Activated naive CD4-positive, alpha-beta T cell treated with anti-CD3 and anti-CD28 coated beads, Interleukin-2, amount 10 ng/mL, durations not matched to agents 7 days and 5 days (primary cell): Measurements from ENCODE around the gene SLC5A3.

Experiments
- CTCF ChIA-PET: fragments of 350-600 bp; sonication (Branson Sonifier 250); formaldehyde crosslinking; loops from one replicate; lab custom pipeline; 2021; ENCODE audit warnings: antibody characterized with exemption; lab: Charles Lee
- DNase-seq: peaks from one replicate; pipeline ENCODE4 v3.0.0-alpha.2; 2020
- H3K27ac Mint-ChIP-seq: one replicate; pipeline ENCODE4 v1.8.0; 2021; ENCODE audit warnings: mild to moderate bottlenecking, moderate library complexity, mixed read lengths
- H3K27me3 Mint-ChIP-seq: one replicate; pipeline ENCODE4 v1.8.0; 2021; ENCODE audit warnings: mild to moderate bottlenecking, mixed read lengths
- H3K36me3 Mint-ChIP-seq: one replicate; pipeline ENCODE4 v1.8.0; 2021; ENCODE audit warnings: mixed read lengths
- H3K4me1 Mint-ChIP-seq: one replicate; pipeline ENCODE4 v1.8.0; 2021; ENCODE audit warnings: mixed read lengths
- H3K4me3 Mint-ChIP-seq: one replicate; pipeline ENCODE4 v1.8.0; 2021; ENCODE audit warnings: mild to moderate bottlenecking, moderate library complexity, mixed read lengths
- H3K9me3 Mint-ChIP-seq: one replicate; pipeline ENCODE4 v1.8.0; 2021; ENCODE audit warnings: mixed read lengths

The SLC5A3 gene

GRCh38 chr21:34073032-34073748 lies at the start of gene SLC5A3, which contains the start of gene MRPS6:
Gene SLC5A3, plus strand, starts transcription at chr21:34073578. Its CDS starts 21,621 bp downstream, at chr21:34095199.
Gene MRPS6, plus strand, starts transcription at chr21:34073578. Its CDS starts 123 bp downstream, at chr21:34073701.
- Mint-ChIP-seq H3K27ac (peak within 1 kb of the TSS; percentile 83), H3K27me3 (peaks cover 13% of the 10 kb centered on the region), H3K36me3 (peaks cover 36% of the 10 kb centered on the region), H3K4me3 (peak within 1 kb of the TSS; percentile 91), H3K4me1 (peaks cover 46% of the 10 kb centered on the region), H3K9me3 (no peaks in the 10 kb centered on the region)
- peak; percentile 77 for DNase-seq
- CTCF ChIA-PET = interaction anchor here (0.9 to 4.7 kb wide), 4 partner anchors 19 to 149 kb away, joined by 3 to 36 read pairs (median 4); no protein-coding TSS in a partner anchor

- no peak for DNase-seq
- no peak overlapping the region for H3K4me3 Mint-ChIP-seq
- CTCF ChIA-PET = interaction anchor here (1.4 to 1.6 kb wide), 2 partner anchors 100 to 324 kb away, joined by 3 to 4 read pairs; no protein-coding TSS in a partner anchor
- H3K36me3 Mint-ChIP-seq = peaks cover 7% of the 10 kb centered on the region
- peaks cover 30% of the 10 kb centered on the region for H3K4me1 Mint-ChIP-seq
- H3K9me3 Mint-ChIP-seq = peaks cover 5% of the 10 kb centered on the region
- no peaks in the 10 kb centered on the region for H3K27me3 Mint-ChIP-seq
- no peak overlapping the region for H3K27ac Mint-ChIP-seq
Measured at GRCh38 chr21:34023691-34024373, 49.5 kb upstream of the SLC5A3 start.

GRCh38 chr21:34024374-34024693 lies 49.0 kb upstream of the SLC5A3 start:
- Mint-ChIP-seq H3K4me1 (peaks cover 25% of the 10 kb centered on the region), H3K4me3 (no peak overlapping the region), H3K36me3 (peaks cover 3% of the 10 kb centered on the region), H3K9me3 (peaks cover 3% of the 10 kb centered on the region), H3K27ac (no peak overlapping the region), H3K27me3 (no peaks in the 10 kb centered on the region)
- no peak for DNase-seq
- CTCF ChIA-PET = no interaction called here

- H3K36me3 Mint-ChIP-seq = no peaks in the 10 kb centered on the region
- peaks cover 4% of the 10 kb centered on the region for H3K9me3 Mint-ChIP-seq
- DNase-seq = no peak
- CTCF ChIA-PET = no interaction called here
- no peaks in the 10 kb centered on the region for H3K27me3 Mint-ChIP-seq
- no peak overlapping the region for H3K4me3 Mint-ChIP-seq
- peaks cover 22% of the 10 kb centered on the region for H3K4me1 Mint-ChIP-seq
- H3K27ac Mint-ChIP-seq = no peak overlapping the region
Measured at GRCh38 chr21:34027721-34028461, 45.5 kb upstream of the SLC5A3 start.

- H3K36me3 Mint-ChIP-seq = no peaks in the 10 kb centered on the region
- peaks cover 4% of the 10 kb centered on the region for H3K9me3 Mint-ChIP-seq
- peak overlapping the region; percentile 43 for H3K4me3 Mint-ChIP-seq
- H3K4me1 Mint-ChIP-seq = peaks cover 26% of the 10 kb centered on the region
- H3K27ac Mint-ChIP-seq = no peak overlapping the region
- H3K27me3 Mint-ChIP-seq = peaks cover 4% of the 10 kb centered on the region
- DNase-seq = peak; percentile 30
- CTCF ChIA-PET = no interaction called here
Measured at GRCh38 chr21:34029743-34030528, 43.4 kb upstream of the SLC5A3 start.

GRCh38 chr21:34031835-34032370 lies 41.5 kb upstream of the SLC5A3 start:
- H3K4me1 Mint-ChIP-seq = peaks cover 26% of the 10 kb centered on the region
- peaks cover 4% of the 10 kb centered on the region for H3K27me3 Mint-ChIP-seq
- no peaks in the 10 kb centered on the region for H3K36me3 Mint-ChIP-seq
- no peak overlapping the region for H3K27ac Mint-ChIP-seq
- DNase-seq = no peak
- no peak overlapping the region for H3K4me3 Mint-ChIP-seq
- H3K9me3 Mint-ChIP-seq = peaks cover 9% of the 10 kb centered on the region
- CTCF ChIA-PET = interaction anchor here (0.5 kb wide), 1 partner anchor 22 kb away, joined by 3 read pairs; no protein-coding TSS in a partner anchor

- Mint-ChIP-seq H3K9me3 (peaks cover 7% of the 10 kb centered on the region), H3K27me3 (peaks cover 7% of the 10 kb centered on the region), H3K36me3 (no peaks in the 10 kb centered on the region), H3K4me1 (peaks cover 26% of the 10 kb centered on the region), H3K27ac (no peak overlapping the region), H3K4me3 (no peak overlapping the region)
- DNase-seq = no peak
- CTCF ChIA-PET = no interaction called here
Measured at GRCh38 chr21:34034369-34035014, 38.9 kb upstream of the SLC5A3 start.

GRCh38 chr21:34035619-34036354 lies 37.6 kb upstream of the SLC5A3 start:
- Mint-ChIP-seq H3K4me3 (no peak overlapping the region), H3K27ac (no peak overlapping the region), H3K36me3 (no peaks in the 10 kb centered on the region), H3K9me3 (peaks cover 5% of the 10 kb centered on the region), H3K4me1 (peaks cover 20% of the 10 kb centered on the region), H3K27me3 (peaks cover 7% of the 10 kb centered on the region)
- no peak for DNase-seq
- CTCF ChIA-PET = no interaction called here

- Mint-ChIP-seq H3K4me3 (no peak overlapping the region), H3K36me3 (no peaks in the 10 kb centered on the region), H3K27me3 (peaks cover 7% of the 10 kb centered on the region), H3K27ac (no peak overlapping the region), H3K4me1 (peaks cover 10% of the 10 kb centered on the region), H3K9me3 (peaks cover 5% of the 10 kb centered on the region)
- DNase-seq = no peak
- CTCF ChIA-PET = no interaction called here
Measured at GRCh38 chr21:34037009-34037795, 36.2 kb upstream of the SLC5A3 start.

GRCh38 chr21:34039678-34040382 lies 33.5 kb upstream of the SLC5A3 start:
- H3K4me3 Mint-ChIP-seq = no peak overlapping the region
- CTCF ChIA-PET = no interaction called here
- H3K4me1 Mint-ChIP-seq = no peaks in the 10 kb centered on the region
- peaks cover 5% of the 10 kb centered on the region for H3K9me3 Mint-ChIP-seq
- H3K27me3 Mint-ChIP-seq = peaks cover 9% of the 10 kb centered on the region
- no peak for DNase-seq
- no peaks in the 10 kb centered on the region for H3K36me3 Mint-ChIP-seq
- H3K27ac Mint-ChIP-seq = no peak overlapping the region

- Mint-ChIP-seq H3K9me3 (no peaks in the 10 kb centered on the region), H3K36me3 (peaks cover 3% of the 10 kb centered on the region), H3K27me3 (peaks cover 12% of the 10 kb centered on the region), H3K4me3 (no peak overlapping the region), H3K4me1 (peaks cover 4% of the 10 kb centered on the region), H3K27ac (no peak overlapping the region)
- DNase-seq = no peak
- CTCF ChIA-PET = no interaction called here
Measured at GRCh38 chr21:34042735-34043134, 30.6 kb upstream of the SLC5A3 start.

GRCh38 chr21:34043333-34043732 lies 30.0 kb upstream of the SLC5A3 start:
- CTCF ChIA-PET = no interaction called here
- Mint-ChIP-seq H3K27me3 (peaks cover 12% of the 10 kb centered on the region), H3K36me3 (peaks cover 3% of the 10 kb centered on the region), H3K27ac (no peak overlapping the region), H3K4me3 (no peak overlapping the region), H3K9me3 (no peaks in the 10 kb centered on the region), H3K4me1 (peaks cover 4% of the 10 kb centered on the region)
- DNase-seq = no peak
